GM23338 (cell line): ENCODE measurements around the gene PRKD1. TPM values are rescaled to one million over a fixed set of nuclear protein-coding genes. Genes with fewer than 3 reads are reported as not detected.

ENCODE experiments used
- ATAC-seq: fragments of 200-7000 bp; cut with Tn5 transposase; 3 replicates; pipeline ENCODE4 v1.9.1; 2020
- DNase-seq: peaks from one replicate; pipeline ENCODE4 v3.0.0-alpha.2; 2015; ENCODE audit warnings: low spot score
- H2AFZ ChIP-seq: fragments of 200-600 bp; sonication (generic); 2 replicates; pipeline ENCODE4 v1.8.0; 2016; ENCODE audit warnings: antibody characterized with exemption, mild to moderate bottlenecking, moderate library complexity
- H3F3A ChIP-seq: fragments of 200-600 bp; sonication (generic); replicated peaks from 2 replicates; pipeline ENCODE4 v1.8.0; 2017; ENCODE audit warnings: antibody characterized with exemption, mixed run types, low read depth
- H3K27ac ChIP-seq: fragments of 200-600 bp; sonication (generic); 2 replicates; pipeline ENCODE4 v1.6.1; 2016; ENCODE audit warnings: low read depth
- H3K27me3 ChIP-seq: fragments of 200-600 bp; sonication (generic); 2 replicates; pipeline ENCODE4 v1.8.0; 2016; ENCODE audit warnings: mild to moderate bottlenecking, mixed run types, moderate library complexity; ENCODE audit not compliant: insufficient read depth
- H3K36me3 ChIP-seq: fragments of 200-600 bp; sonication (generic); 2 replicates; pipeline ENCODE4 v1.8.0; 2016; ENCODE audit warnings: mild to moderate bottlenecking; ENCODE audit not compliant: insufficient read depth
- H3K4me1 ChIP-seq: fragments of 200-600 bp; sonication (generic); 2 replicates; pipeline ENCODE4 v1.8.0; 2016; ENCODE audit warnings: mild to moderate bottlenecking, moderate library complexity; ENCODE audit not compliant: insufficient read depth
- H3K4me2 ChIP-seq: fragments of 200-600 bp; sonication (generic); 2 replicates; pipeline ENCODE4 v1.7.1; 2017; ENCODE audit warnings: mixed run types
- H3K4me3 ChIP-seq: fragments of 200-600 bp; sonication (generic); 2 replicates; pipeline ENCODE4 v1.6.1; 2016; ENCODE audit warnings: mixed run types
- H3K79me2 ChIP-seq: fragments of 200-600 bp; sonication (generic); replicated peaks from 2 replicates; pipeline ENCODE4 v1.8.0; 2017; ENCODE audit warnings: mild to moderate bottlenecking; ENCODE audit not compliant: insufficient read depth
- H3K9me2 ChIP-seq: fragments of 200-600 bp; sonication (generic); 2 replicates; pipeline ENCODE4 v1.8.0; 2017; ENCODE audit not compliant: insufficient read depth
- H4K20me1 ChIP-seq: fragments of 200-600 bp; sonication (generic); replicated peaks from 2 replicates; pipeline ENCODE4 v1.8.0; 2017; ENCODE audit warnings: mild to moderate bottlenecking; ENCODE audit not compliant: insufficient read depth
- H3K27ac Mint-ChIP-seq: 2 replicates; pipeline ENCODE4 v1.8.0; 2020; ENCODE audit warnings: inconsistent platforms, mild to moderate bottlenecking, moderate library complexity, mixed read lengths
- H3K27me3 Mint-ChIP-seq: 3 replicates; pipeline ENCODE4 v1.8.0; 2022; ENCODE audit warnings: low read depth, mild to moderate bottlenecking, moderate library complexity, mixed read lengths, inconsistent platforms; ENCODE audit not compliant: insufficient read depth, poor library complexity
- H3K36me3 Mint-ChIP-seq: 3 replicates; pipeline ENCODE4 v1.8.0; 2021; ENCODE audit warnings: low read depth, mild to moderate bottlenecking, inconsistent platforms, moderate library complexity, mixed read lengths
- H3K4me1 Mint-ChIP-seq: 3 replicates; pipeline ENCODE4 v1.8.0; 2020; ENCODE audit warnings: mild to moderate bottlenecking, inconsistent platforms, mixed read lengths
- H3K4me3 Mint-ChIP-seq: 3 replicates; pipeline ENCODE4 v1.8.0; 2021; ENCODE audit warnings: moderate library complexity, mild to moderate bottlenecking, inconsistent platforms, mixed read lengths
- H3K9me3 Mint-ChIP-seq: 3 replicates; pipeline ENCODE4 v1.8.0; 2020; ENCODE audit warnings: moderate library complexity, mild to moderate bottlenecking, inconsistent platforms, mixed read lengths
- CREB1 ChIP-seq: fragments of 250-450 bp; sonication (Bioruptor Pico); IDR thresholded peaks from 2 replicates; pipeline ENCODE4 v1.5.0; 2020; ENCODE audit warnings: low read depth, mild to moderate bottlenecking, moderate library complexity
- EZH2 ChIP-seq: fragments of 200-600 bp; sonication (generic); IDR thresholded peaks from one replicate; pipeline ENCODE4 v1.8.0; 2017; ENCODE audit warnings: antibody characterized with exemption, mild to moderate bottlenecking, low read depth; ENCODE audit not compliant: unreplicated experiment
- EZH2phosphoT487 ChIP-seq: fragments of 200-600 bp; sonication (generic); IDR thresholded peaks from one replicate; pipeline ENCODE4 v1.8.1; 2018; ENCODE audit warnings: antibody characterized with exemption; ENCODE audit not compliant: unreplicated experiment
- JUNB ChIP-seq: IDR thresholded peaks from one replicate; pipeline ENCODE4 v1.6.1; 2016; ENCODE audit warnings: antibody characterized with exemption; ENCODE audit not compliant: unreplicated experiment
- NANOG ChIP-seq: IDR thresholded peaks from 2 replicates; pipeline ENCODE4 v1.6.1; 2016; ENCODE audit warnings: antibody characterized with exemption, borderline replicate concordance
- POLR2AphosphoS5 ChIP-seq: IDR thresholded peaks from 2 replicates; pipeline ENCODE4 v1.6.1; 2016; ENCODE audit warnings: antibody characterized with exemption, low read depth
- STAT1 ChIP-seq: IDR thresholded peaks from one replicate; pipeline ENCODE4 v1.6.1; 2016; ENCODE audit warnings: antibody characterized with exemption; ENCODE audit not compliant: unreplicated experiment
- ZNF114 ChIP-seq: fragments of 250-450 bp; sonication (Bioruptor Pico); IDR thresholded peaks from 2 replicates; pipeline ENCODE4 v1.5.0; 2020; ENCODE audit warnings: mild to moderate bottlenecking, moderate library complexity
- ZNF331 ChIP-seq: fragments of 250-450 bp; sonication (Bioruptor Pico); IDR thresholded peaks from 2 replicates; pipeline ENCODE4 v1.5.0; 2020; ENCODE audit warnings: low read depth, mild to moderate bottlenecking, moderate library complexity
- polyA plus RNA-seq: library from polyadenylated mRNA; unstranded; fragments of >200 nt; fragmentation: Nextera tagmentation; extraction: Ambion mirVana; gene quantifications from 2 replicates; pipeline ENCODE4 v1.2.1, GENCODE V29; 2016
- total RNA-seq: library from RNA; depleted of rRNA; stranded (reverse); fragments of >200 nt; shearing (Covaris generic); gene quantifications from 2 replicates; pipeline ENCODE4 v1.2.3, GENCODE V29; 2014
- TF ChIP-seq, protein P1 (sequence below), 2 experiments: fragments of 200-600 bp in 1 of 2; sonication (generic) in 1 of 2; conservative IDR thresholded peaks; 2 replicates each; pipeline versions ENCODE4 v1.5.1 to v1.6.1; 2016 to 2017; ENCODE audit warnings: antibody characterized with exemption in 2 of 2, low read depth in 2 of 2, mild to moderate bottlenecking in 2 of 2, moderate library complexity in 1 of 2
- TF ChIP-seq, protein P2 (sequence below): IDR thresholded peaks from one replicate; pipeline ENCODE4 v1.6.1; 2018; ENCODE audit warnings: antibody characterized with exemption; ENCODE audit not compliant: unreplicated experiment
- TF ChIP-seq, protein P3 (sequence below): IDR thresholded peaks from 2 replicates; pipeline ENCODE4 v1.6.1; 2016; ENCODE audit warnings: antibody characterized with exemption
- TF ChIP-seq, protein P4 (sequence below): fragments of 250-450 bp; sonication (Bioruptor Pico); IDR thresholded peaks from 2 replicates; pipeline ENCODE4 v1.5.0; 2020; ENCODE audit warnings: mild to moderate bottlenecking, moderate library complexity

The PRKD1 gene
- total and polyA plus RNA-seq, 2 experiments from 2014 or later, result 3.1 to 9.7 TPM

DNA sequence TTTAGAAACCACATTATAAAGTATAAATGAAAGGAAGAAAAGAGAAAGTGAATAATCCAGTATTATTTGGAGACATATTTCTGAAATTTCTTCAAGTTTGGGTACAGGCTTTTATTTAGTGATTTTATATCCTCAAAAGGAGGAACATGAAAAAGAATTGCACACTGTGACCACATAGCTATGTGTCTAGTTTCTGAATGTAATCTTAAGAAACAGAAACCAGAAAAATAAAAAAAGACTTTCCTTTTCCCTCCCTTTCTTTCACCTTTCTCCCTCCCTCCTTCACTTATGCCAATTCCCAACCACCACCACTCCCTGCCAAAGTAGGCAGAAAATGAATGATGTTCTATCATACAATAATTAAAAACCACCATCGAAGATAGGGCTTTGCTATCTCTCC, 189.6 kb downstream of the PRKD1 start:
- Mint-ChIP-seq H3K27ac (no peak overlapping the region), H3K4me1 (peaks cover 29% of the 10 kb centered on the region), H3K9me3 (no peaks in the 10 kb centered on the region), H3K27me3 (peaks cover 5% of the 10 kb centered on the region), H3K4me3 (no peak overlapping the region), H3K36me3 (no peaks in the 10 kb centered on the region)
- DNase-seq (no peak), ATAC-seq (no peak)
- H3K4me3 ChIP-seq, result no peak overlapping the region
- H3K4me2 ChIP-seq, result 0 out of 2 replicates have a peak overlapping the region, but pooled peaks have one; percentile 49
- no peaks in the 10 kb centered on the region for H3F3A ChIP-seq
- H3K27me3 ChIP-seq, result no peaks in the 10 kb centered on the region
- H3K9me2 ChIP-seq, result no peaks in the 10 kb centered on the region
- H3K79me2 ChIP-seq, result no peaks in the 10 kb centered on the region
- no peaks in the 10 kb centered on the region for H4K20me1 ChIP-seq
- no peak overlapping the region for H3K27ac ChIP-seq
- TF ChIP-seq EZH2 (no peak), JUNB (no peak), STAT1 (no peak), POLR2AphosphoS5 (no peak), ZNF114 (CRISPR knock-in tag) (no peak), CREB1 (CRISPR knock-in tag) (no peak), EZH2phosphoT487 (no peak), ZNF331 (CRISPR knock-in tag) (no peak), NANOG (no peak)
- TF ChIP-seq, protein P1, sequence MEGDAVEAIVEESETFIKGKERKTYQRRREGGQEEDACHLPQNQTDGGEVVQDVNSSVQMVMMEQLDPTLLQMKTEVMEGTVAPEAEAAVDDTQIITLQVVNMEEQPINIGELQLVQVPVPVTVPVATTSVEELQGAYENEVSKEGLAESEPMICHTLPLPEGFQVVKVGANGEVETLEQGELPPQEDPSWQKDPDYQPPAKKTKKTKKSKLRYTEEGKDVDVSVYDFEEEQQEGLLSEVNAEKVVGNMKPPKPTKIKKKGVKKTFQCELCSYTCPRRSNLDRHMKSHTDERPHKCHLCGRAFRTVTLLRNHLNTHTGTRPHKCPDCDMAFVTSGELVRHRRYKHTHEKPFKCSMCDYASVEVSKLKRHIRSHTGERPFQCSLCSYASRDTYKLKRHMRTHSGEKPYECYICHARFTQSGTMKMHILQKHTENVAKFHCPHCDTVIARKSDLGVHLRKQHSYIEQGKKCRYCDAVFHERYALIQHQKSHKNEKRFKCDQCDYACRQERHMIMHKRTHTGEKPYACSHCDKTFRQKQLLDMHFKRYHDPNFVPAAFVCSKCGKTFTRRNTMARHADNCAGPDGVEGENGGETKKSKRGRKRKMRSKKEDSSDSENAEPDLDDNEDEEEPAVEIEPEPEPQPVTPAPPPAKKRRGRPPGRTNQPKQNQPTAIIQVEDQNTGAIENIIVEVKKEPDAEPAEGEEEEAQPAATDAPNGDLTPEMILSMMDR (conservative IDR thresholded peaks at IDR 0.05; ENCODE audit: low read depth in 2 of 2), result no peak
- TF ChIP-seq, protein P2, sequence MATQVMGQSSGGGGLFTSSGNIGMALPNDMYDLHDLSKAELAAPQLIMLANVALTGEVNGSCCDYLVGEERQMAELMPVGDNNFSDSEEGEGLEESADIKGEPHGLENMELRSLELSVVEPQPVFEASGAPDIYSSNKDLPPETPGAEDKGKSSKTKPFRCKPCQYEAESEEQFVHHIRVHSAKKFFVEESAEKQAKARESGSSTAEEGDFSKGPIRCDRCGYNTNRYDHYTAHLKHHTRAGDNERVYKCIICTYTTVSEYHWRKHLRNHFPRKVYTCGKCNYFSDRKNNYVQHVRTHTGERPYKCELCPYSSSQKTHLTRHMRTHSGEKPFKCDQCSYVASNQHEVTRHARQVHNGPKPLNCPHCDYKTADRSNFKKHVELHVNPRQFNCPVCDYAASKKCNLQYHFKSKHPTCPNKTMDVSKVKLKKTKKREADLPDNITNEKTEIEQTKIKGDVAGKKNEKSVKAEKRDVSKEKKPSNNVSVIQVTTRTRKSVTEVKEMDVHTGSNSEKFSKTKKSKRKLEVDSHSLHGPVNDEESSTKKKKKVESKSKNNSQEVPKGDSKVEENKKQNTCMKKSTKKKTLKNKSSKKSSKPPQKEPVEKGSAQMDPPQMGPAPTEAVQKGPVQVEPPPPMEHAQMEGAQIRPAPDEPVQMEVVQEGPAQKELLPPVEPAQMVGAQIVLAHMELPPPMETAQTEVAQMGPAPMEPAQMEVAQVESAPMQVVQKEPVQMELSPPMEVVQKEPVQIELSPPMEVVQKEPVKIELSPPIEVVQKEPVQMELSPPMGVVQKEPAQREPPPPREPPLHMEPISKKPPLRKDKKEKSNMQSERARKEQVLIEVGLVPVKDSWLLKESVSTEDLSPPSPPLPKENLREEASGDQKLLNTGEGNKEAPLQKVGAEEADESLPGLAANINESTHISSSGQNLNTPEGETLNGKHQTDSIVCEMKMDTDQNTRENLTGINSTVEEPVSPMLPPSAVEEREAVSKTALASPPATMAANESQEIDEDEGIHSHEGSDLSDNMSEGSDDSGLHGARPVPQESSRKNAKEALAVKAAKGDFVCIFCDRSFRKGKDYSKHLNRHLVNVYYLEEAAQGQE, result no peak
- TF ChIP-seq, protein P3, sequence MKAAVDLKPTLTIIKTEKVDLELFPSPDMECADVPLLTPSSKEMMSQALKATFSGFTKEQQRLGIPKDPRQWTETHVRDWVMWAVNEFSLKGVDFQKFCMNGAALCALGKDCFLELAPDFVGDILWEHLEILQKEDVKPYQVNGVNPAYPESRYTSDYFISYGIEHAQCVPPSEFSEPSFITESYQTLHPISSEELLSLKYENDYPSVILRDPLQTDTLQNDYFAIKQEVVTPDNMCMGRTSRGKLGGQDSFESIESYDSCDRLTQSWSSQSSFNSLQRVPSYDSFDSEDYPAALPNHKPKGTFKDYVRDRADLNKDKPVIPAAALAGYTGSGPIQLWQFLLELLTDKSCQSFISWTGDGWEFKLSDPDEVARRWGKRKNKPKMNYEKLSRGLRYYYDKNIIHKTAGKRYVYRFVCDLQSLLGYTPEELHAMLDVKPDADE, result no peak
- TF ChIP-seq, protein P4, sequence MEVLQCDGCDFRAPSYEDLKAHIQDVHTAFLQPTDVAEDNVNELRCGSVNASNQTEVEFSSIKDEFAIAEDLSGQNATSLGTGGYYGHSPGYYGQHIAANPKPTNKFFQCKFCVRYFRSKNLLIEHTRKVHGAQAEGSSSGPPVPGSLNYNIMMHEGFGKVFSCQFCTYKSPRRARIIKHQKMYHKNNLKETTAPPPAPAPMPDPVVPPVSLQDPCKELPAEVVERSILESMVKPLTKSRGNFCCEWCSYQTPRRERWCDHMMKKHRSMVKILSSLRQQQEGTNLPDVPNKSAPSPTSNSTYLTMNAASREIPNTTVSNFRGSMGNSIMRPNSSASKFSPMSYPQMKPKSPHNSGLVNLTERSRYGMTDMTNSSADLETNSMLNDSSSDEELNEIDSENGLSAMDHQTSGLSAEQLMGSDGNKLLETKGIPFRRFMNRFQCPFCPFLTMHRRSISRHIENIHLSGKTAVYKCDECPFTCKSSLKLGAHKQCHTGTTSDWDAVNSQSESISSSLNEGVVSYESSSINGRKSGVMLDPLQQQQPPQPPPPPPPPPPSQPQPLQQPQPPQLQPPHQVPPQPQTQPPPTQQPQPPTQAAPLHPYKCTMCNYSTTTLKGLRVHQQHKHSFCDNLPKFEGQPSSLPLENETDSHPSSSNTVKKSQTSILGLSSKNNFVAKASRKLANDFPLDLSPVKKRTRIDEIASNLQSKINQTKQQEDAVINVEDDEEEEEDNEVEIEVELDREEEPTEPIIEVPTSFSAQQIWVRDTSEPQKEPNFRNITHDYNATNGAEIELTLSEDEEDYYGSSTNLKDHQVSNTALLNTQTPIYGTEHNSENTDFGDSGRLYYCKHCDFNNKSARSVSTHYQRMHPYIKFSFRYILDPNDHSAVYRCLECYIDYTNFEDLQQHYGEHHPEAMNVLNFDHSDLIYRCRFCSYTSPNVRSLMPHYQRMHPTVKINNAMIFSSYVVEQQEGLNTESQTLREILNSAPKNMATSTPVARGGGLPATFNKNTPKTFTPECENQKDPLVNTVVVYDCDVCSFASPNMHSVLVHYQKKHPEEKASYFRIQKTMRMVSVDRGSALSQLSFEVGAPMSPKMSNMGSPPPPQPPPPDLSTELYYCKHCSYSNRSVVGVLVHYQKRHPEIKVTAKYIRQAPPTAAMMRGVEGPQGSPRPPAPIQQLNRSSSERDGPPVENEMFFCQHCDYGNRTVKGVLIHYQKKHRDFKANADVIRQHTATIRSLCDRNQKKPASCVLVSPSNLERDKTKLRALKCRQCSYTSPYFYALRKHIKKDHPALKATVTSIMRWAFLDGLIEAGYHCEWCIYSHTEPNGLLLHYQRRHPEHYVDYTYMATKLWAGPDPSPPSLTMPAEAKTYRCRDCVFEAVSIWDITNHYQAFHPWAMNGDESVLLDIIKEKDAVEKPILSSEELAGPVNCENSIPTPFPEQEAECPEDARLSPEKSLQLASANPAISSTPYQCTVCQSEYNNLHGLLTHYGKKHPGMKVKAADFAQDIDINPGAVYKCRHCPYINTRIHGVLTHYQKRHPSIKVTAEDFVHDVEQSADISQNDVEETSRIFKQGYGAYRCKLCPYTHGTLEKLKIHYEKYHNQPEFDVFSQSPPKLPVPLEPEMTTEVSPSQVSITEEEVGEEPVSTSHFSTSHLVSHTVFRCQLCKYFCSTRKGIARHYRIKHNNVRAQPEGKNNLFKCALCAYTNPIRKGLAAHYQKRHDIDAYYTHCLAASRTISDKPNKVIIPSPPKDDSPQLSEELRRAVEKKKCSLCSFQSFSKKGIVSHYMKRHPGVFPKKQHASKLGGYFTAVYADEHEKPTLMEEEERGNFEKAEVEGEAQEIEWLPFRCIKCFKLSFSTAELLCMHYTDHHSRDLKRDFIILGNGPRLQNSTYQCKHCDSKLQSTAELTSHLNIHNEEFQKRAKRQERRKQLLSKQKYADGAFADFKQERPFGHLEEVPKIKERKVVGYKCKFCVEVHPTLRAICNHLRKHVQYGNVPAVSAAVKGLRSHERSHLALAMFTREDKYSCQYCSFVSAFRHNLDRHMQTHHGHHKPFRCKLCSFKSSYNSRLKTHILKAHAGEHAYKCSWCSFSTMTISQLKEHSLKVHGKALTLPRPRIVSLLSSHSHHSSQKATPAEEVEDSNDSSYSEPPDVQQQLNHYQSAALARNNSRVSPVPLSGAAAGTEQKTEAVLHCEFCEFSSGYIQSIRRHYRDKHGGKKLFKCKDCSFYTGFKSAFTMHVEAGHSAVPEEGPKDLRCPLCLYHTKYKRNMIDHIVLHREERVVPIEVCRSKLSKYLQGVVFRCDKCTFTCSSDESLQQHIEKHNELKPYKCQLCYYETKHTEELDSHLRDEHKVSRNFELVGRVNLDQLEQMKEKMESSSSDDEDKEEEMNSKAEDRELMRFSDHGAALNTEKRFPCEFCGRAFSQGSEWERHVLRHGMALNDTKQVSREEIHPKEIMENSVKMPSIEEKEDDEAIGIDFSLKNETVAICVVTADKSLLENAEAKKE (CRISPR knock-in tag), result no peak
- H3K4me1 ChIP-seq, result peaks cover 22% of the 10 kb centered on the region
- no peak overlapping the region for H2AFZ ChIP-seq
- H3K36me3 ChIP-seq, result no peaks in the 10 kb centered on the region
